K562 (cell line): ENCODE measurements around the gene CMA1. TPM values are rescaled to one million over a fixed set of nuclear protein-coding genes. Genes with fewer than 3 reads are reported as not detected.

ENCODE experiments used
- ATAC-seq: fragments of 200-7000 bp; cut with Tn5 transposase; 3 replicates; pipeline ENCODE4 v1.9.1; 2020; ENCODE audit warnings: moderate library complexity
- BruUV-seq: library from RNA; stranded (reverse); fragments of 400-500 nt; replicated peaks from 2 replicates; lab custom pipeline; 2021; lab: Mats Ljungman, UMichigan
- CTCF ChIA-PET: fragments of 300-600 bp; formaldehyde crosslinking; extraction: SDS; loops from one replicate; lab custom pipeline; 2021; ENCODE audit warnings: low intra/inter-chr PET ratio; lab: Yijun Ruan, JAX
- POLR2A ChIA-PET: fragments of 300-600, 350-650 bp; sonication (Branson Sonifier 250); formaldehyde crosslinking; extraction: SDS; loops from one replicate; lab custom pipeline; 2021; ENCODE audit warnings: antibody characterized with exemption, inconsistent platforms; lab: Yijun Ruan, JAX
- DNase-seq, 4 experiments: peaks; one replicate each; pipeline versions ENCODE4 v3.0.0 to v3.0.0-alpha.2; 2011 to 2018; ENCODE audit warnings: low spot score in 3 of 4, mixed read lengths in 3 of 4; ENCODE audit errors: extremely low read depth in 1 of 4
- FAIRE-seq: peaks from 2 replicates; lab custom pipeline; 2011; peaks lifted over from hg19 to GRCh38; lab: Jason Lieb, UNC
- H2AFZ ChIP-seq: 2 replicates; pipeline ENCODE4 v1.6.0; 2011; ENCODE audit warnings: low read depth, low read length, control low read depth, inconsistent platforms
- H3K27ac ChIP-seq: fragments of 200-600 bp; 3 replicates; pipeline ENCODE4 v1.8.0; 2011; ENCODE audit warnings: low read depth, mild to moderate bottlenecking, control low read depth, inconsistent platforms, low read length, moderate library complexity, mixed read lengths; ENCODE audit errors: extremely low read depth
- H3K27me3 ChIP-seq, 2 experiments: fragments of 300-600 bp in 1 of 2; 2 replicates in 1 of 2; 3 replicates in 1 of 2; pipeline versions ENCODE4 v1.6.0 to v1.8.0; 2011; ENCODE audit warnings: inconsistent platforms in 2 of 2, low read length in 2 of 2, mild to moderate bottlenecking in 1 of 2, mixed read lengths in 1 of 2, moderate library complexity in 1 of 2; ENCODE audit not compliant: control insufficient read depth in 2 of 2, insufficient read depth in 2 of 2
- H3K36me3 ChIP-seq: fragments of 300-600 bp; 3 replicates; pipeline ENCODE4 v1.8.0; 2011; ENCODE audit warnings: mild to moderate bottlenecking, low read length, inconsistent platforms; ENCODE audit not compliant: control insufficient read depth, insufficient read depth
- H3K4me1 ChIP-seq, 2 experiments: fragments of 200-600 bp in 1 of 2; replicated peaks in 1 of 2; 2 replicates in 1 of 2; 3 replicates in 1 of 2; pipeline versions ENCODE4 v1.5.1 to v1.8.0; 2011; ENCODE audit warnings: inconsistent platforms in 2 of 2, low read length in 2 of 2, mild to moderate bottlenecking in 1 of 2, mixed read lengths in 1 of 2, moderate library complexity in 1 of 2; ENCODE audit not compliant: control insufficient read depth in 2 of 2, insufficient read depth in 2 of 2
- H3K4me2 ChIP-seq: 2 replicates; pipeline ENCODE4 v1.6.1; 2011; ENCODE audit warnings: low read length, control low read depth, inconsistent platforms, mixed read lengths; ENCODE audit not compliant: insufficient read depth
- H3K4me3 ChIP-seq: fragments of 200-600 bp; sonication (generic), shearing (Covaris generic); 2 replicates; pipeline ENCODE4 v1.5.1; 2016; ENCODE audit warnings: control low read depth, inconsistent platforms
- H3K79me2 ChIP-seq: fragments of 200-600 bp; 3 replicates; pipeline ENCODE4 v1.8.0; 2011; ENCODE audit warnings: low read length, inconsistent platforms; ENCODE audit not compliant: control insufficient read depth, insufficient read depth
- H3K9ac ChIP-seq, 2 experiments: 2 replicates each; pipeline versions ENCODE4 v1.6.0 to v1.6.1; 2011; ENCODE audit warnings: low read depth in 2 of 2, low read length in 2 of 2, control low read depth in 1 of 2, inconsistent platforms in 1 of 2, mild to moderate bottlenecking in 1 of 2, mixed read lengths in 1 of 2; ENCODE audit not compliant: insufficient read depth in 1 of 2
- H3K9me1 ChIP-seq: one replicate; pipeline ENCODE4 v1.6.0; 2011; ENCODE audit warnings: inconsistent platforms, mild to moderate bottlenecking, low read length, moderate library complexity; ENCODE audit not compliant: control insufficient read depth, insufficient read depth
- H3K9me3 ChIP-seq: replicated peaks from 2 replicates; pipeline ENCODE4 v1.5.1; 2011; ENCODE audit warnings: low read depth, low read length, inconsistent platforms; ENCODE audit not compliant: control insufficient read depth, insufficient read depth
- H4K20me1 ChIP-seq: replicated peaks from 2 replicates; pipeline ENCODE4 v1.6.1; 2011; ENCODE audit warnings: low read length, inconsistent platforms, mixed read lengths; ENCODE audit not compliant: control insufficient read depth, insufficient read depth
- EHMT2 ChIP-seq: fragments of 450-650 bp; IDR thresholded peaks from 2 replicates; pipeline ENCODE4 v1.6.1; 2018; ENCODE audit warnings: antibody characterized with exemption
- KAT2B ChIP-seq: IDR thresholded peaks from one replicate; pipeline ENCODE4 v1.6.1; 2012; ENCODE audit warnings: low read depth, mild to moderate bottlenecking, control low read depth, inconsistent platforms, low read length, moderate library complexity
- KDM2B ChIP-seq: fragments of 250-450 bp; sonication (Bioruptor Pico); IDR thresholded peaks from 2 replicates; pipeline ENCODE4 v1.8.0; 2021; ENCODE audit warnings: mild to moderate bottlenecking, moderate library complexity
- MIER1 ChIP-seq: fragments of 450-650 bp; IDR thresholded peaks from 2 replicates; pipeline ENCODE4 v1.6.1; 2016; ENCODE audit warnings: antibody characterized with exemption, mild to moderate bottlenecking, low read depth
- SMAD4 ChIP-seq: fragments of 250-450 bp; sonication (Bioruptor Pico); conservative IDR thresholded peaks from 2 replicates; pipeline ENCODE4 v1.8.0; 2021; ENCODE audit warnings: inconsistent platforms, mild to moderate bottlenecking, moderate library complexity
- STAT5A ChIP-seq: IDR thresholded peaks from 2 replicates; pipeline ENCODE4 v1.6.1; 2012; ENCODE audit warnings: low read length, inconsistent platforms, borderline replicate concordance
- ZNF384 ChIP-seq: IDR thresholded peaks from 2 replicates; pipeline ENCODE4 v1.6.1; 2012; ENCODE audit warnings: low read depth, low read length, improper control_type of control experiment
- WGBS: fragments of 100-300 bp; shearing (Covaris generic); methylation state at CpG from one replicate; pipeline ENCODE4 v1.1.6; 2016; ENCODE audit warnings: low coverage, mixed read lengths; ENCODE audit not compliant: insufficient coverage; ENCODE audit errors: missing lambda C conversion rate; 5-methylcytosine and 5-hydroxymethylcytosine counted together
- in situ Hi-C: fragments of 300-500 bp; cut with MboI; formaldehyde crosslinking; loops from 4 replicates; pipeline ENCODE4 v1.15.0; 2018; ENCODE audit warnings: inconsistent platforms, mixed read lengths
- intact Hi-C: fragments of 100-400 bp; cut with micrococcal nuclease; formaldehyde crosslinking; loops from 2 replicates; pipeline ENCODE4 v1.14.2; 2022
- polyA plus RNA-seq, 8 experiments: library from polyadenylated mRNA; depleted of rRNA in 4 of 8; stranded (reverse) in 5 of 8; unstranded in 3 of 8; fragments of >200 nt; fragmentation: Nextera tagmentation in 2 of 8; fragmentation: Illumina TruSeq in 1 of 8; extraction: Ambion mirVana in 2 of 8; extraction: Trizol in 1 of 8; gene quantifications; 2 replicates each; pipeline versions ENCODE4 v1.2.1 to v1.2.3, GENCODE V29; 2011 to 2014; ENCODE audit warnings: inconsistent platforms in 1 of 8, missing spikeins in 1 of 8
- total RNA-seq, 7 experiments: library from RNA; depleted of rRNA in 6 of 7; stranded (reverse); fragments of >200 nt in 6 of 7; fragmentation: Illumina TruSeq in 2 of 7; extraction: Trizol in 2 of 7; gene quantifications; 2 replicates each; pipeline versions ENCODE4 v1.2.1 to v1.2.3, GENCODE V29; 2011 to 2021; ENCODE audit warnings: low replicate concordance in 1 of 7
- TF ChIP-seq, protein P1 (sequence below), 2 experiments: fragments of 450-650 bp; formaldehyde crosslinking in 1 of 2; IDR thresholded peaks; 2 replicates each; pipeline versions ENCODE4 v1.4.0 to v1.6.1; 2014 to 2020; ENCODE audit warnings: mild to moderate bottlenecking in 2 of 2, borderline replicate concordance in 1 of 2, low read depth in 1 of 2

The CMA1 gene
- total and polyA plus RNA-seq, 9 of the 15 experiments (the other 6 are each of a cell fraction or from before 2014, with no cell fraction given) = not detected

DNA sequence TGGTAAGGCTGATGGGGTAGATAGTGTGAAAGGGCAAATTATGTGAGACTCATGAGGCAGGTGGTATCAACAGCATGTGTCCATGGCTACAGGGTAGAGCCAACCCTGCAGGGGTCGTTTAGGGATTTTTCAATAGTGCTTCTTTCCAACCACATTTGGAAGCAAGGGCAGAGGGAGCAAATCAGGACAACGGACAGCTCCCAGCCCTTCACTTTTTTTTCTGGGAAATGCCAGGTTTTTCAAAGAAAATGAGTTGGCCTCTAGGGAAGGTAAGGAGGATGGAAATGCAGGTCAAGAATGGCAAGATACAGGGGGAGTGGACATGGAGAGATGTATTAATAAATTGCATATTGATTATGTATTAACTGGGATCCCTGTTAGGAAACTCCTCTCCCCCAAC, 4.9 kb upstream of the CMA1 start:
- no peak for FAIRE-seq
- no peak for TF ChIP-seq KDM2B (CRISPR knock-in tag)
- peak; percentile 52; the same call in 1 of the 2 replicates for TF ChIP-seq ZNF384
- TF ChIP-seq MIER1 = peak; percentile 67; the same call in 1 of the 2 replicates
- peak; percentile 87 for TF ChIP-seq EHMT2
- TF ChIP-seq, protein P1, sequence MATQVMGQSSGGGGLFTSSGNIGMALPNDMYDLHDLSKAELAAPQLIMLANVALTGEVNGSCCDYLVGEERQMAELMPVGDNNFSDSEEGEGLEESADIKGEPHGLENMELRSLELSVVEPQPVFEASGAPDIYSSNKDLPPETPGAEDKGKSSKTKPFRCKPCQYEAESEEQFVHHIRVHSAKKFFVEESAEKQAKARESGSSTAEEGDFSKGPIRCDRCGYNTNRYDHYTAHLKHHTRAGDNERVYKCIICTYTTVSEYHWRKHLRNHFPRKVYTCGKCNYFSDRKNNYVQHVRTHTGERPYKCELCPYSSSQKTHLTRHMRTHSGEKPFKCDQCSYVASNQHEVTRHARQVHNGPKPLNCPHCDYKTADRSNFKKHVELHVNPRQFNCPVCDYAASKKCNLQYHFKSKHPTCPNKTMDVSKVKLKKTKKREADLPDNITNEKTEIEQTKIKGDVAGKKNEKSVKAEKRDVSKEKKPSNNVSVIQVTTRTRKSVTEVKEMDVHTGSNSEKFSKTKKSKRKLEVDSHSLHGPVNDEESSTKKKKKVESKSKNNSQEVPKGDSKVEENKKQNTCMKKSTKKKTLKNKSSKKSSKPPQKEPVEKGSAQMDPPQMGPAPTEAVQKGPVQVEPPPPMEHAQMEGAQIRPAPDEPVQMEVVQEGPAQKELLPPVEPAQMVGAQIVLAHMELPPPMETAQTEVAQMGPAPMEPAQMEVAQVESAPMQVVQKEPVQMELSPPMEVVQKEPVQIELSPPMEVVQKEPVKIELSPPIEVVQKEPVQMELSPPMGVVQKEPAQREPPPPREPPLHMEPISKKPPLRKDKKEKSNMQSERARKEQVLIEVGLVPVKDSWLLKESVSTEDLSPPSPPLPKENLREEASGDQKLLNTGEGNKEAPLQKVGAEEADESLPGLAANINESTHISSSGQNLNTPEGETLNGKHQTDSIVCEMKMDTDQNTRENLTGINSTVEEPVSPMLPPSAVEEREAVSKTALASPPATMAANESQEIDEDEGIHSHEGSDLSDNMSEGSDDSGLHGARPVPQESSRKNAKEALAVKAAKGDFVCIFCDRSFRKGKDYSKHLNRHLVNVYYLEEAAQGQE (IDR thresholded peaks at IDR 0.05; ENCODE audit: borderline replicate concordance) = peak; percentile 95
- TF ChIP-seq, protein P1 (CRISPR knock-in tag; IDR thresholded peaks at IDR 0.05; ENCODE audit: low read depth) = 0 out of 2 replicates have a peak, but pooled peaks have one; percentile 63
- no peak for TF ChIP-seq SMAD4 (CRISPR knock-in tag)
- TF ChIP-seq KAT2B = no peak
- 0 out of 2 replicates have a peak, but pooled peaks have one; percentile 19 for TF ChIP-seq STAT5A
- H3K4me2 ChIP-seq = no peak overlapping the region

More for the DNA sequence above, 4.9 kb upstream of the CMA1 start:
- Histone ChIP-seq H3K4me1 (no peaks in the 10 kb centered on the region), H3K27ac (no peak overlapping the region), H3K27me3 (no peaks in the 10 kb centered on the region), H2AFZ (no peak overlapping the region), H3K36me3 (no peaks in the 10 kb centered on the region), H3K79me2 (no peaks in the 10 kb centered on the region), H4K20me1 (no peaks in the 10 kb centered on the region), H3K9me3 (no peaks in the 10 kb centered on the region), H3K4me3 (no peak overlapping the region), H3K9me1 (no peaks in the 10 kb centered on the region), H3K9ac (no peak overlapping the region)
- CTCF ChIA-PET = no interaction called here
- 0% methylated on average over 2 of the region's 2 CpGs for WGBS
- in situ Hi-C loops (no loop called here), intact Hi-C loops (no loop called here)
- DNase-seq (peak in 1 of 4 experiments; percentile 11), ATAC-seq (no peak)
- POLR2A ChIA-PET = no interaction called here
- BruUV-seq = no TSS peak
